ENCODE data around the gene AFTPH. TPM values are rescaled to one million over a fixed set of nuclear protein-coding genes. Genes with fewer than 3 reads are reported as not detected.
A peak's percentile ranks its signal among the peaks of the same experiment; 100 is the strongest.

The AFTPH gene
- total RNA-seq, 2 experiments from 2014 or later: 32.3 to 35.2 TPM

- CTCF ChIA-PET: interaction anchor here (0.5 to 1.5 kb wide), 6 partner anchors 13 to 68 kb away, joined by 3 to 9 read pairs (median 3); no protein-coding TSS in a partner anchor
- DNase-seq: no peak
- peaks cover 19% of the 10 kb centered on the region for H3K36me3 Mint-ChIP-seq (ENCODE audit: low read depth)
- H3K27ac Mint-ChIP-seq: no peak overlapping the region
- H3K9me3 Mint-ChIP-seq (ENCODE audit: low read depth): no peaks in the 10 kb centered on the region
- intact Hi-C loops (cut with DNase I, micrococcal nuclease): no loop called here
- no peak overlapping the region for H3K4me3 Mint-ChIP-seq
- no peaks in the 10 kb centered on the region for H3K27me3 Mint-ChIP-seq
- POLR2A ChIA-PET: interaction anchor here (0.6 to 1.0 kb wide), 2 partner anchors 13 to 52 kb away, joined by 4 read pairs; no protein-coding TSS in a partner anchor
- H3K4me1 Mint-ChIP-seq: peaks cover 25% of the 10 kb centered on the region
- peak; percentile 65 for ATAC-seq
Observed at GRCh38 chr2:64594226-64594989, 70.3 kb downstream of the AFTPH start.

- H3K27ac Mint-ChIP-seq: no peak overlapping the region
- no peaks in the 10 kb centered on the region for H3K9me3 Mint-ChIP-seq (ENCODE audit: low read depth)
- no peaks in the 10 kb centered on the region for H3K27me3 Mint-ChIP-seq
- ChIA-PET CTCF (interaction anchor here (0.6 to 1.5 kb wide), 4 partner anchors 11 to 50 kb away, joined by 3 to 9 read pairs (median 4); no protein-coding TSS in a partner anchor), POLR2A (no interaction called here)
- DNase-seq: no peak
- H3K4me1 Mint-ChIP-seq: peaks cover 27% of the 10 kb centered on the region
- H3K4me3 Mint-ChIP-seq: no peak overlapping the region
- H3K36me3 Mint-ChIP-seq (ENCODE audit: low read depth): peaks cover 11% of the 10 kb centered on the region
- intact Hi-C loops (cut with DNase I, micrococcal nuclease): no loop called here
- no peak for ATAC-seq
Observed at GRCh38 chr2:64595397-64596176, 71.5 kb downstream of the AFTPH start.

GRCh38 chr2:64598226-64598625, 74.1 kb downstream of the AFTPH start:
- no peak overlapping the region for H3K27ac Mint-ChIP-seq
- intact Hi-C loops (cut with DNase I, micrococcal nuclease): no loop called here
- H3K4me3 Mint-ChIP-seq: no peak overlapping the region
- no peaks in the 10 kb centered on the region for H3K27me3 Mint-ChIP-seq
- POLR2A ChIA-PET: no interaction called here
- no peak for DNase-seq
- H3K9me3 Mint-ChIP-seq (ENCODE audit: low read depth): no peaks in the 10 kb centered on the region
- CTCF ChIA-PET: interaction anchor here (1.2 to 2.5 kb wide), 3 partner anchors 9 to 56 kb away, joined by 3 to 12 read pairs (median 3); no protein-coding TSS in a partner anchor
- no peaks in the 10 kb centered on the region for H3K36me3 Mint-ChIP-seq (ENCODE audit: low read depth)
- peaks cover 11% of the 10 kb centered on the region for H3K4me1 Mint-ChIP-seq
- ATAC-seq: no peak

GRCh38 chr2:64599469-64599868, 75.3 kb downstream of the AFTPH start:
- ChIA-PET POLR2A (no interaction called here), CTCF (interaction anchor here (0.6 to 2.5 kb wide), 5 partner anchors 8 to 142 kb away, joined by 3 to 12 read pairs (median 3); no protein-coding TSS in a partner anchor)
- H3K36me3 Mint-ChIP-seq (ENCODE audit: low read depth): no peaks in the 10 kb centered on the region
- DNase-seq: no peak
- H3K27ac Mint-ChIP-seq: no peak overlapping the region
- H3K9me3 Mint-ChIP-seq (ENCODE audit: low read depth): no peaks in the 10 kb centered on the region
- peaks cover 7% of the 10 kb centered on the region for H3K4me1 Mint-ChIP-seq
- H3K27me3 Mint-ChIP-seq: no peaks in the 10 kb centered on the region
- ATAC-seq: peak; percentile 12
- intact Hi-C loops (cut with DNase I, micrococcal nuclease): no loop called here
- H3K4me3 Mint-ChIP-seq: no peak overlapping the region

- intact Hi-C loops (cut with DNase I, micrococcal nuclease): no loop called here
- Mint-ChIP-seq H3K4me1 (peaks cover 6% of the 10 kb centered on the region), H3K27ac (no peak overlapping the region), H3K36me3 (ENCODE audit: low read depth) (no peaks in the 10 kb centered on the region), H3K4me3 (no peak overlapping the region), H3K27me3 (no peaks in the 10 kb centered on the region), H3K9me3 (ENCODE audit: low read depth) (no peaks in the 10 kb centered on the region)
- ATAC-seq (no peak), DNase-seq (no peak)
- ChIA-PET CTCF (interaction anchor here (1.6 kb wide), 1 partner anchor 14 kb away, joined by 8 read pairs; no protein-coding TSS in a partner anchor), POLR2A (no interaction called here)
Observed at GRCh38 chr2:64601034-64601754, 77.1 kb downstream of the AFTPH start.

GRCh38 chr2:64601785-64602391, 77.8 kb downstream of the AFTPH start:
- ATAC-seq: no peak
- Mint-ChIP-seq H3K4me3 (no peak overlapping the region), H3K9me3 (ENCODE audit: low read depth) (no peaks in the 10 kb centered on the region), H3K27ac (no peak overlapping the region), H3K27me3 (no peaks in the 10 kb centered on the region), H3K4me1 (peaks cover 13% of the 10 kb centered on the region), H3K36me3 (ENCODE audit: low read depth) (no peaks in the 10 kb centered on the region)
- ChIA-PET POLR2A (no interaction called here), CTCF (interaction anchor here (1.6 kb wide), 1 partner anchor 15 kb away, joined by 8 read pairs; no protein-coding TSS in a partner anchor)
- no peak for DNase-seq
- intact Hi-C loops (cut with DNase I, micrococcal nuclease): no loop called here

GRCh38 chr2:64602436-64602835, 78.3 kb downstream of the AFTPH start:
- ChIA-PET CTCF (no interaction called here), POLR2A (no interaction called here)
- Mint-ChIP-seq H3K4me3 (no peak overlapping the region), H3K36me3 (ENCODE audit: low read depth) (no peaks in the 10 kb centered on the region), H3K27ac (no peak overlapping the region), H3K4me1 (peaks cover 18% of the 10 kb centered on the region), H3K9me3 (ENCODE audit: low read depth) (no peaks in the 10 kb centered on the region), H3K27me3 (no peaks in the 10 kb centered on the region)
- DNase-seq: no peak
- intact Hi-C loops (cut with DNase I, micrococcal nuclease): no loop called here
- ATAC-seq: no peak

GRCh38 chr2:64604155-64604554, 80.0 kb downstream of the AFTPH start:
- Mint-ChIP-seq H3K27me3 (no peaks in the 10 kb centered on the region), H3K9me3 (ENCODE audit: low read depth) (no peaks in the 10 kb centered on the region), H3K4me3 (no peak overlapping the region), H3K4me1 (peaks cover 29% of the 10 kb centered on the region), H3K36me3 (ENCODE audit: low read depth) (no peaks in the 10 kb centered on the region), H3K27ac (no peak overlapping the region)
- ATAC-seq (no peak), DNase-seq (no peak)
- ChIA-PET POLR2A (no interaction called here), CTCF (interaction anchor here (0.5 to 1.2 kb wide), 3 partner anchors 14 to 617 kb away, joined by 3 read pairs; no protein-coding TSS in a partner anchor)
- intact Hi-C loops (cut with DNase I, micrococcal nuclease): no loop called here

GRCh38 chr2:64605026-64605471, 80.9 kb downstream of the AFTPH start:
- POLR2A ChIA-PET: no interaction called here
- ATAC-seq (no peak), DNase-seq (no peak)
- H3K4me1 Mint-ChIP-seq: peaks cover 25% of the 10 kb centered on the region
- no peaks in the 10 kb centered on the region for H3K27me3 Mint-ChIP-seq
- CTCF ChIA-PET: interaction anchor here (0.6 to 3.4 kb wide), 9 partner anchors 10 to 82 kb away, joined by 3 to 15 read pairs (median 4); no protein-coding TSS in a partner anchor
- H3K9me3 Mint-ChIP-seq (ENCODE audit: low read depth): no peaks in the 10 kb centered on the region
- intact Hi-C loops (cut with DNase I, micrococcal nuclease): loop anchor here in 1 of 2 experiments (5.0 kb wide), 2 partner anchors 257 to 382 kb away; partner anchors contain the start of gene SLC1A4
- H3K4me3 Mint-ChIP-seq: no peak overlapping the region
- H3K36me3 Mint-ChIP-seq (ENCODE audit: low read depth): no peaks in the 10 kb centered on the region
- no peak overlapping the region for H3K27ac Mint-ChIP-seq

- no peaks in the 10 kb centered on the region for H3K9me3 Mint-ChIP-seq (ENCODE audit: low read depth)
- ATAC-seq: no peak
Observed at GRCh38 chr2:64605991-64606478, 81.9 kb downstream of the AFTPH start.

More at GRCh38 chr2:64605991-64606478, 81.9 kb downstream of the AFTPH start:
- no peak for DNase-seq
- POLR2A ChIA-PET: interaction anchor here (1.6 to 1.9 kb wide), 2 partner anchors 28 to 47 kb away, joined by 5 to 15 read pairs; partner anchors contain the start of gene SERTAD2
- H3K4me1 Mint-ChIP-seq: peaks cover 25% of the 10 kb centered on the region
- H3K4me3 Mint-ChIP-seq: peak overlapping the region; percentile 48
- intact Hi-C loops (cut with DNase I, micrococcal nuclease): loop anchor here (1.0 to 5.0 kb wide), 4 partner anchors 92 to 393 kb away; partner anchors contain the start of gene SLC1A4 (in 1 of the 2)
- CTCF ChIA-PET: interaction anchor here (0.5 to 3.4 kb wide), 21 partner anchors 9 to 279 kb away, joined by 3 to 31 read pairs (median 4); partner anchors contain the start of gene AFTPH
- H3K27ac Mint-ChIP-seq: peak overlapping the region; percentile 82
- no peaks in the 10 kb centered on the region for H3K27me3 Mint-ChIP-seq
- no peaks in the 10 kb centered on the region for H3K36me3 Mint-ChIP-seq (ENCODE audit: low read depth)
